ENCODE data around the gene ZGPAT.
A peak's percentile ranks its signal among the peaks of the same experiment; 100 is the strongest.

Gene ZGPAT

DNA sequence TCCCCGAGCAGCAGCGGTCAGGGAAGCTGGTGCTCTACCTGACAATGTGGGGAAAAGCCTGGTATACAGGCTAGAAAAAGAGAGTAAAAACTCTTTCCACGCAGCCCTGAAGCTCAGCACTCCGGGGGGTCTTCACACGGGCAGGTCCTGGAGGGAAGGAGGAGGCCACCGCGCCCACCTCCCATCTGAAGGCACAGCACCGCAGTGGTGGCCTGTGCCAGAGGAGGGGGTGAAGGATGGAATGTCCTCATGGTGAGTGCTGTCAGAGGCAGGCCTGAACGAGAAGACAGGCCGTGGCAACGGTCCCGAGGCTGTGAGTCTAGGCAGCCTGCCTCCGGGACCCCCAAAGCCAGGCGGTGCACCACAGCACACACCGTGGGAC lies 37.6 kb downstream of the ZGPAT start:
- DNase-seq, result no peak

GRCh38 chr20:63745961-63746731 lies 38.3 kb downstream of the ZGPAT start:
- no peak for DNase-seq

GRCh38 chr20:63746751-63747315 lies 39.0 kb downstream of the ZGPAT start:
- DNase-seq, result no peak

DNA sequence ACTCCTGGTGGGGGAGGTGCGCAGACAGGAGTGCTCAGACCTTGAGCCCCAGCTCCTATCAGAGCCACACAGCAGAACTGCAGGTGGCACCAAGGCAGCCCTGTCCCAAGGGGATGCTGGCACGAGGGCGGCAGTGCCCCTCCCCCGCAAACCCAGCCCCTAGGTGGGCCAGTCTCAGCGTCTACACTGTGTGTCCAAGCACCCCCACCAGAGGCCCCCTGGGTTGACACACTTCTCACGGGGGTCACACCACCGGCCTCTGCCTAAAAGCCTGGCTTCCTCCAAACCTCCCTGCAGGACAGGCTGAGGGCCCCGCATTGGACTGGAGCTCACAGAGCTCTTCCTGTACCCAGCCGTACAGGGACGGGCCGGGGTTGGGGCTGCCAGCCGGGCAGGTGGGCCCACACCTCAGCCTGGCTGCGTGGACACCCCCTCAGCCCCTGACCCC lies 39.8 kb downstream of the ZGPAT start:
- no peak for DNase-seq

DNA sequence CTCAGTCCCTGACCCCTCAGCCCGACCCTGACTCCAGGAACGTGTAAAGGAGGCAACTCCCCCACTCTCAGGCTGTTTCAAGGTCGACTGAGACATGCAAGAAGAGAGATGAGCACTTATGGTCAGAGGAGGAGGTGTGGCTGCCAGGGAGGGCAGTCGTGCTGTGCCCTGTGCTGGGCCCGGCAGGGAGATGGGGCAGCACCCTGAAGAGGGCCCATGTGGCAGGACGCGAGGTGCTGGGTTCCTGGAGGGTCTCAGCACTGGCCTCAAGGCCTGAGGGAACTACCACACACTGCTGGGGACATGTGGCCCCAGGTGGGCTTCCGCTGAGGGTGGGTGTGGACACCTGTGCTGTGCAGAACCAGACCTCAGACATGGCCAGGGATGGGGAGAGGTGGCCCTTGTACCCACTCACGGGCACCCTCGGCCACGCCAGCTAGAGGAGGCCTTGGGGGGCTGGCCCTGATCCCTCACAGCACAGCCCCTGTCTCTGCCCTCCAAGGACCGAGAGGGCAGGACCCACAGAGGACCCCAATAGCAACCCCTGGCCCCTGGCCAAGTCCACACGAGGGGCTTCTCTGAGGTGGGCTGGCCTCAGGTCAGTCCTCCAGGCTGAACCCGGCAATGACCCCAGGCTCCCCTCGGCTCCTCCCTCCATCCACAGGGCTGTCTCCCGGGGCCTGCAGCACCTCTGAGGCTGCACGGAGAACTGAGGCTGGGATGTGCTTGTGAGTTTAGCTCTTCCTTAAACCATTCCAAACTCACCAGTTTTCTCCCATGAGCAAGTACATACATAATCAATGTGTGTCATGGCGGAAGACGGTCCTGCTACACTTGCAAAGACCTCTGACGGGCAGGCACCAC lies 40.5 kb downstream of the ZGPAT start:
- no peak for DNase-seq

DNA sequence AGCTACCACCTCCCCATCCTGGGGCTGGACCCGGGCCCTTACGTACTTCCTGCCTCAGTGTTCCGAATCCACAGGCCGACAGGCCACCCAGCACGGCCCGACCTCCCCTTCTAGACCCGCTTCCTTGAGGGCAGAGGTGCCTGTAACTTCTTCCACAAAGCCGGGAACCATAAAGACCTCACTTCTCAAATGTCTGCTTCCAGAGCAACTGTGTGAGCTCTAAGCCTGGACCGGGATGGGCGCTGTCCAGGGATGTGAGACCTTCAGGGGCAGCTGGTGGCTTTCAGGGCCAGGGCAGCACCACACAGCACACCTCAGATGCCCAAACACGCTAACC lies 41.1 kb downstream of the ZGPAT start:
- DNase-seq, result no peak

DNA sequence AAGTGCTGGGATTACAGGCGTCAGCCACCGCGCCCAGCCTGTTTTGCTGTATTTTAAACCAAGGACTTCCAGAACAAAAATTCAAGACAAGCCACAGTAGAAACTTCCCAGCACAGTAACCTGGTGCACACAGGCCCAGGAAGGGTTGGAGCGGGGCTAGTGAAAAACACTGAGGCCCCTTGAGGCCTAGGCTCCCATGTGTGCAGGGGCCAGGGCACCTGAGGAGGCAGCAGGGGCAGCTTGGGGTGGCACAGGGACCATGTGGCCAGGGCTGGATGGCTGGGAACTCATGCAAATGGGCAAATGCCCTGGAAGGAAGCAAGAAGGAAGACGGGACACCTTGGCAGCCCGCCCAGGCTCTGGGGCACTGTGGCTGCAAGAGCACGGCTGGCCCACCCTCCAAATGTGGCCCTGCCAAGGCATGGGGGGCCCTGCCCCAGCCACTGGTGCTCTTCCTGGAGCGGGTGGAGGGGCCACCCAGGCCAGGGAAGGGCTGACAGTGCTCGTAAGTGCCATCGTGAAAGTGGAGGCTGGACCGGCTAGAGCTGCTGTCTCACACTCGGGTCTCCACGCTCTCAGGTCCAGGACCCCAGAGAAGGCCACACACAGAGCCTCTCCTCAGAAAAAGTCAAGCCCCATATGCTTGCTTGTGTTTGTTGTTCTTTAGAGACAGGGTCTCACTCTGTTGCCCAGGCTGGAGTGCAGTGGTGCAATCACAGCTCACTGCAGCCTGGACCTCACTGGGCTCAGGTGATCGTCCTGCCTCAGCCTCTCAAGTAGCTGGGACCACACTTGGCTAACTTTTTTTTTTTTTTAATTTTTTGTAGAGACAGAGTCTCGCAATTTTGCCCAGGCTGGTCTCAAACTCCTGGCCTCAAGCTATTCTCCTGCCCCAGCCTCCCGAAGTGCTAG lies 42.0 kb downstream of the ZGPAT start:
- no peak for DNase-seq

GRCh38 chr20:63750807-63751470 lies 43.1 kb downstream of the ZGPAT start:
- peak; percentile 49 for DNase-seq

DNA sequence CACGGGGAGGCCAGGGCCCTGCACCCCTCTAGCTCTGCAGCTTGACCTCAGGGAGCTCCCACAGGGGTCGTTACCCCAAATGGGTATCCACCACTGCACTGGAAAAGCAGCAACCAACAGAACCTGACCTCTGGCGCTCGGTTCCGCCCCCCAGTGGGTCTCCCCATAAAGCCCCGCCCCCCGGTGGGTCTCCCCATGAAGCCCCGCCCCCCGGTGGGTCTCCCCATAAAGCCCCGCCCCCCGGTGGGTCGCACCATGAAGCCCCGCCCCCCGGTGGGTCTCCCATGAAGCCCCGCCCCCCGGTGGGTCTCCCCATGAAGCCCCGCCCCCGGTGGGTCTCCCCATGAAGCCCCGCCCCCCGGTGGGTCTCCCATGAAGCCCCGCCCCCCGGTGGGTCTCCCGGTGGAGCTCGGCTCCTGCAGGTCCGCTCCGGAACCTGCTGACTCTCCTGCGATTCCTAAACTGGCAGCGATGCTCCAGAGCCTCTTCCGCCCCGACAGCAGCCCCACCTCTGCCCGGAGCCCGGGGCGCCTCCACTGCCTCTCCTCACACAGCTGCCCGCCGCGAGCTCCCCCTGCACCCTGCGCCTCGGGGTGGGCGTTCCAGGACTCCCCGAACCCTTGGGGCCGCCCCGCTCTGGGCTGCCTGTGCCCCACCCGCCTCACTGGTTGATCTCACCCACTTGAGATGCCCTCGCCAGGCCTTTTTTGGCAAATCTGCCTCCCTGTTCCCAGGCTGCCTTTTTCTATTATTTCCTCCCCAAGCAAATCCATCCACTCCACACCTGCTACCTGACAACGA lies 43.8 kb downstream of the ZGPAT start:
- no peak for DNase-seq

- no peak for DNase-seq
Measured at GRCh38 chr20:63752411-63753101, 44.7 kb downstream of the ZGPAT start.

- DNase-seq, result no peak
Measured at GRCh38 chr20:63753381-63753780, 45.5 kb downstream of the ZGPAT start.

- DNase-seq, result no peak
Measured at GRCh38 chr20:63754008-63754407, 46.2 kb downstream of the ZGPAT start.

GRCh38 chr20:63755933-63756647 lies 48.3 kb downstream of the ZGPAT start:
- no peak for DNase-seq

DNA sequence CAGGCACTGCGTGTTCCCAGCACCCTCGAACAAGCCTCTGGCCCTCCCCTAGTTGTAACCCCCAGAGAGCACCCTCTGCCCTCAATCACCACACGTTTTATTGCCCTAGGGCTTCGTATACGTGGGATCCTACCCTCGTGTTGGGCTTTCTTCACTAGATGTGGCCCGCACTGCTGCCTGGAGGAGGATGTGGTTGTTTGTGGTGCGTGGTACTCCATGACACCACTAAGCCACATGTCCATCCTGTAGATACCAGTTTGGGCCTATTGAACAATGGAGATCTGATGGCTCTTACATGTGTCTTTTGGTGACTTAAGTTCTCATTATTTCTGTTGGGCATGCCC lies 48.8 kb downstream of the ZGPAT start:
- peak; percentile 27 for DNase-seq

GRCh38 chr20:63758152-63758551 lies 50.3 kb downstream of the ZGPAT start:
- no peak for DNase-seq

GRCh38 chr20:63759377-63759901 lies 51.6 kb downstream of the ZGPAT start:
- no peak for DNase-seq

DNA sequence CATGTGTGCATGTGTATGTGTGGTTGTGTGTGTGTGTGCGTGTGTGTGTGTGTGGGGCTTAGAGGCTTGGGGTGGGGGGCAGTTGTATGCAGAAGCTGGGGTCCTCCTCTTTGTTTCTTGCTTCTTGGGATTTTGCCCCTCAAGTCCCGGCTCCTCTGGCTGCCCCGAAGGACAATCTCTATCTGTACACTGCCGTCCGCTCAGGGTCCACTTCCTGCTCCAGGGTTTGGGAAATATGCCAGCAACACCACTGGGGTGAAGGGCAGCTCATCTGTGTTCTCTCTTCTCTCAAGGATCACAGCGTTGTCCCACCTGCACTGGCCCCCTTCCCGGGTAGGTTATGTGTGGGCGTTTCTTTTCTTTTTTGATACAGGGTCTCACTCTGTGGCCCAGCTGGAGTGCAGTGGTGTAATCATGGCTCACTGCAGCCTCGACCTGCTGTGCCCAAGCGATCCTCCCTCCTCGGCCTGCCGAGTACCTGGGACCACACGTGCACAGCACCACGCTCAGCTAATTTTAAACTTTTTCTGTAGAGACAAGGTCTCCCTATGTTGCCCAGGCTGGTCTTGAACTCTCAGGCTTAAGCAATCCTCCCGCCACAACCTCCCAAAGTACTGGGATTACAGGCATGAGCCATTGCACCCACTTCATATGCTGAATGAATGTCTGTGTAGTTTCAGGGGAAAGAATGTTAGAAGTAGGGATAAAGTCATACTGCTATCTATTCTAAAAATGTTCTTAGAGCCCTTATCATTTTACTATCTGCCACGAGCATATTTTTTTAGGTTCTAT lies 57.4 kb downstream of the ZGPAT start:
- no peak for DNase-seq

- DNase-seq, result no peak
Measured at GRCh38 chr20:63765902-63766301, 58.1 kb downstream of the ZGPAT start.

Measured in activated CD4-positive, alpha-beta T cell treated with anti-CD3 and anti-CD28 coated beads, Interleukin-2, amount 50 U/mL, for 16 hours (primary cell).